Measurements from ENCODE around the gene CYB5D1.

Gene CYB5D1

DNA sequence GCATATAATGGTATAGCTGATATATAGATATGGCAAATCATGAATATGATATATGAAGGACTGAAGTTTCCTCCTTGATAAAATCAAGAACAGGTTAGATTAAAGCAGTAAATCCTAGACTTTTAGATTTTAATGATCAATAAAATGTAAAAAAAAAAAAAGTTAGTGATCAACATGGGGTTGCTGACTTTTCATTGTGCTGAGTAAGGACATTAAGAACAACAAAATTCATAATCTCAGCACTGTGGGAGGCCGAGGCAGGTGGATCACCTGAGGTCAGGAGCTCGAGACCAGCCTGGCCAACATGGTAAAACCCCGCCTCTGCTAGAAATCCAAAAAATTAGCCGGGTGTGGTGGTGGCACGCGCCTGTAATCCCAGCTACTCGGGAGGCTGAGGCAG is 20.4 kb downstream of the CYB5D1 start:
- no peaks in the 10 kb centered on the region for H3K27me3 Mint-ChIP-seq (ENCODE audit: low read depth)
- TF ChIP-seq, protein P1, sequence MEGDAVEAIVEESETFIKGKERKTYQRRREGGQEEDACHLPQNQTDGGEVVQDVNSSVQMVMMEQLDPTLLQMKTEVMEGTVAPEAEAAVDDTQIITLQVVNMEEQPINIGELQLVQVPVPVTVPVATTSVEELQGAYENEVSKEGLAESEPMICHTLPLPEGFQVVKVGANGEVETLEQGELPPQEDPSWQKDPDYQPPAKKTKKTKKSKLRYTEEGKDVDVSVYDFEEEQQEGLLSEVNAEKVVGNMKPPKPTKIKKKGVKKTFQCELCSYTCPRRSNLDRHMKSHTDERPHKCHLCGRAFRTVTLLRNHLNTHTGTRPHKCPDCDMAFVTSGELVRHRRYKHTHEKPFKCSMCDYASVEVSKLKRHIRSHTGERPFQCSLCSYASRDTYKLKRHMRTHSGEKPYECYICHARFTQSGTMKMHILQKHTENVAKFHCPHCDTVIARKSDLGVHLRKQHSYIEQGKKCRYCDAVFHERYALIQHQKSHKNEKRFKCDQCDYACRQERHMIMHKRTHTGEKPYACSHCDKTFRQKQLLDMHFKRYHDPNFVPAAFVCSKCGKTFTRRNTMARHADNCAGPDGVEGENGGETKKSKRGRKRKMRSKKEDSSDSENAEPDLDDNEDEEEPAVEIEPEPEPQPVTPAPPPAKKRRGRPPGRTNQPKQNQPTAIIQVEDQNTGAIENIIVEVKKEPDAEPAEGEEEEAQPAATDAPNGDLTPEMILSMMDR (IDR thresholded peaks at IDR 0.05; ENCODE audit: unreplicated experiment in 3 of 3): no peak
- H3K4me3 Mint-ChIP-seq: no peak overlapping the region
- H3K4me1 Mint-ChIP-seq: no peaks in the 10 kb centered on the region
- H3K9me3 Mint-ChIP-seq: no peaks in the 10 kb centered on the region
- H3K36me3 Mint-ChIP-seq (ENCODE audit: low read depth): peaks cover 33% of the 10 kb centered on the region
- H3K27ac Mint-ChIP-seq: no peak overlapping the region

DNA sequence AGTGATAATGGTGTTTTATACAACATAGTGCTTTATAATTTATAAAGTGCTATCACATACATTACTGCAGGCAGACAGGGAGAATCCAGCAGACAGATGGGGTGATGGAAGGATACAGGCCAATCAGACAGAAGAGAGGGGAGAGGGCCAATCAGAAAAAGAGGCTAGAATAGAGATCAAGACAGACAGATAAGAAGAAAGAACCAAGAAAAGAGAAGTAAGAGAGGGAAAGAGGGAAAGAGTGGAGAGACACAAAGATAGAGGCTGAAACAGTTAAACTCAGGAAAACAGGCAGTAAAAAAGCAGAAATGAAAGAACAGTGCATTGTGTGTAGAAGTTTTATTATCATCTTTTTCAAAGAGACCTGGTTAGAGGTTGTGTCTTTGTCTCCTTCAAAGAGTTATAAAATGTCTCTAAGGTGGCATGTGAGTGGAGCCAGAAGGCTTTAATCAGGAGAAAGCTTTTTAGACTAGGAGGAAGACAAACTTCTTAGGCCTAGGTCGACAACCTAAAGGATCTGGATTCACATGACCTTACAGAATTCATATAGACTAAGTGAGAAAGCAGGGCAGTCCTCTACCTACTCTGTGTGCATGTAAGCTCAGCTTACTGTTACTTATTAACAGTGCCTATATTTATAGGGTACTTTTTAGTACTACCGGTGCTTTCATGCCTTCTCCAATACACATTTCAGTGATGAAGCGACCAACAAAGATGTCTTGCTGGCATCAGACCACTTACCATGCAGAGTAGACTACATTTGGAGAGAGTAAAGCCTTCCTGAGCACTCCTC is 22.5 kb downstream of the CYB5D1 start:
- Mint-ChIP-seq H3K36me3 (ENCODE audit: low read depth) (peaks cover 22% of the 10 kb centered on the region), H3K9me3 (no peaks in the 10 kb centered on the region), H3K4me1 (no peaks in the 10 kb centered on the region), H3K27ac (no peak overlapping the region), H3K4me3 (no peak overlapping the region), H3K27me3 (ENCODE audit: low read depth) (no peaks in the 10 kb centered on the region)
- TF ChIP-seq, protein P1 (IDR thresholded peaks at IDR 0.05; ENCODE audit: unreplicated experiment in 3 of 3): no peak

DNA sequence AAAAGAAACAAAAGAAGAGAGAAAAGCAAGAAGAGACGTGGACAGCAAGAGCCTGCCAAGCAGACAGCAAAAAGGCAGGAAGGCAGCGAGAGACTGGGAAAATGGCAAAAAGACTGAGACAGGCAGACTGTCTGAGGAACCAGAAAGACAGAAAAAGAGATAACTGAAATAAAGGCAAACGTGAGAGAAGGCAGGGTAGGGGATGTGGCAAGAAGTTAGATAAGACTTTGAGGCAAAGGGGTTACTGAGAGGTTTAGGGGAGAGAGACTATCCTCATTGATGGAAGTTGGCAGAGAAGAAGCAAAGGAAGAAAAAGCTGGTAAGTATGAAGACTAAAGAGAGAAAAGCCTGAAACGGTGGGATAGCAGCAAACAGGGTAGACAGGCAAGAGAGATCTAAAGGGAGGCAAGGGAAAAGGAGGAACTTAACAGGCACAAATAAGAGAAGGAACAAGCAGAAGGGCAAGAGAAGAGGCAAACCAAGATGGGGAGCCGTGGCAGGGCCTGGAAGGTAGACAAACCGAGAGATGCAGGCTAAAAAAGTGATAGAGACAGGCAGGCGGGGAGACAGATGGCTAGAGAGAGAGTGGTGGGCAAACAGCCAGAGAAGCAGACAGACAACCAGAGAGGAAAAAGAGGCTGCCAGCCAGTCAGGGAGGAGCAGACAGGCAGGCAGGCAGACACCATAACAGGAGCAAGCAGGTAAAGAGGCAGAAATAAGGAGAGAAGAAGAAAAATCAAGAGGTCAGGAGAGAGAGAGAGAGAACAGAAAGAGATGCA is 23.7 kb downstream of the CYB5D1 start:
- Mint-ChIP-seq H3K36me3 (ENCODE audit: low read depth) (peaks cover 11% of the 10 kb centered on the region), H3K4me3 (no peak overlapping the region), H3K27me3 (ENCODE audit: low read depth) (no peaks in the 10 kb centered on the region), H3K4me1 (no peaks in the 10 kb centered on the region), H3K27ac (no peak overlapping the region), H3K9me3 (no peaks in the 10 kb centered on the region)
- TF ChIP-seq, protein P1 (IDR thresholded peaks at IDR 0.05; ENCODE audit: unreplicated experiment in 3 of 3): no peak

DNA sequence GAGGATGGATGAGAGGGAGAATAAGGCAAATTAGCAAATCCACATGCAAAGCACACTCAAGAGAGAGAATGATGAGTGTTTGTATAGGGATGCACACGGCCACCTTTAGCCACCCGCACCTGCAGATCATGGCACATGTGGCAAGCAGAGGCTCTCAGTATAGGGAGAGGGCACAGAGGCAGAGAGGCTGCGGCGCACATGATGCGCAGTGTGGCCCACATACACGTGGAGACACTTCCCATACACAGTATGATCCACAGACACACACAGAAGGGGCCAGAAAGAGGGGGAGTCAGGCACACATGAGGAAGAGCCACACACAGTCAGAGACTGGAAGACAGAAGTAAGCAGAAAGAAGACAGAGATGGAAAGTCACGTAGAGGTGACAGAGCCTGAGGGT is 24.3 kb downstream of the CYB5D1 start:
- Mint-ChIP-seq H3K36me3 (ENCODE audit: low read depth) (peaks cover 6% of the 10 kb centered on the region), H3K9me3 (no peaks in the 10 kb centered on the region), H3K27me3 (ENCODE audit: low read depth) (no peaks in the 10 kb centered on the region), H3K4me3 (no peak overlapping the region), H3K4me1 (no peaks in the 10 kb centered on the region), H3K27ac (no peak overlapping the region)
- TF ChIP-seq, protein P1 (IDR thresholded peaks at IDR 0.05; ENCODE audit: unreplicated experiment in 3 of 3): no peak

DNA sequence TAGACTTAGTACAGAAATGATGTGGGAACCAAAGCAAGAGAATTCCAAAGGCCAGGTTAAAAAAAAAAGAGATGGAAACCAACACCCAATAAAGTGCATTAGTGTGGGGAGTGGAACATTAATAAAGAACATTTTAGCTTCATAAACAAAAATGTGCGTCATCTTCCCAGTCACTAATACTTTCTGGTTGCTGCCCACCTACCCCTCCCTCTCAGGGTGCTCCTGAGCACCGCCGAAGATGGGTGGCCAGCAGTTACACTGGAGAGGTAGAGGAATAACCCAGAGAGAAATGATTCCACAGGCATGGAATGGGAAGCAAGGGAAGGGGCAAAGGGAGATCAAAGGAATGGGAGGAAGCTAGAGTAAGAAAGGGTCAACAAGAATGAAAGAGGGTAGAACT is 24.8 kb downstream of the CYB5D1 start:
- no peaks in the 10 kb centered on the region for H3K27me3 Mint-ChIP-seq (ENCODE audit: low read depth)
- no peaks in the 10 kb centered on the region for H3K9me3 Mint-ChIP-seq
- H3K4me1 Mint-ChIP-seq: no peaks in the 10 kb centered on the region
- peaks cover 2% of the 10 kb centered on the region for H3K36me3 Mint-ChIP-seq (ENCODE audit: low read depth)
- H3K4me3 Mint-ChIP-seq: no peak overlapping the region
- H3K27ac Mint-ChIP-seq: no peak overlapping the region
- TF ChIP-seq, protein P1 (IDR thresholded peaks at IDR 0.05; ENCODE audit: unreplicated experiment in 3 of 3): no peak
